Left lung (tissue), 10 donors: ENCODE data around the gene RFX2. TPM values are rescaled to one million over a fixed set of nuclear protein-coding genes. Genes with fewer than 3 reads are reported as not detected.

Experiments
- ATAC-seq: fragments of 200-7000 bp; cut with Tn5 transposase; one replicate; pipeline ENCODE4 v1.9.1; 2020; ENCODE audit warnings: moderate library complexity
- DNase-seq, 4 donors: peaks; one replicate each; pipeline ENCODE4 v3.0.0-alpha.2; 2013 to 2020
- H3K27ac ChIP-seq, 2 donors: fragments of 200-600 bp; sonication (generic) in 1 of 2; one replicate each; pipeline versions ENCODE4 v1.5.0 to v1.8.0; 2020 to 2021
- H3K27me3 ChIP-seq, 2 donors: fragments of 200-600 bp; sonication (generic) in 1 of 2; one replicate each; pipeline versions ENCODE4 v1.5.0 to v1.8.0; 2020 to 2021
- H3K36me3 ChIP-seq, 2 donors: fragments of 200-600 bp; sonication (generic) in 1 of 2; one replicate each; pipeline versions ENCODE4 v1.5.0 to v1.8.0; 2020 to 2021
- H3K4me1 ChIP-seq, 2 donors: fragments of 200-600 bp; one replicate each; pipeline ENCODE4 v1.8.0; 2021
- H3K4me3 ChIP-seq, 2 donors: fragments of 200-600 bp; sonication (generic) in 1 of 2; one replicate each; pipeline versions ENCODE4 v1.5.0 to v1.8.0; 2020 to 2021; ENCODE audit warnings: mild to moderate bottlenecking in 1 of 2
- H3K9me3 ChIP-seq, 2 donors: fragments of 200-600 bp; sonication (generic) in 1 of 2; one replicate each; pipeline versions ENCODE4 v1.5.0 to v1.8.0; 2020 to 2021
- CTCF ChIP-seq, 2 donors: fragments of 200-600 bp; sonication (generic) in 1 of 2; IDR thresholded peaks; one replicate each; pipeline versions ENCODE4 v1.5.0 to v1.8.0; 2021; ENCODE audit warnings: antibody characterized with exemption in 2 of 2
- intact Hi-C, 2 donors: fragments of 100-400 bp; cut with DNase I; formaldehyde crosslinking; loops; one replicate each; pipeline versions ENCODE4 v1.11.2 to v1.14.2; 2022
- polyA plus RNA-seq, 6 donors: library from polyadenylated mRNA; unstranded; fragments of 120-200 nt; gene quantifications; one replicate each; pipeline ENCODE4 v1.2.1, GENCODE V29; 2013; ENCODE audit not compliant: insufficient read length in 6 of 6
- total RNA-seq, 2 donors: library from RNA; stranded (reverse); fragmentation: NEBNext Ultra II Directional; extraction: Animal tissue kit (Norgen Biotek cat#: 25700); gene quantifications; one replicate each; pipeline ENCODE4 v1.2.1, GENCODE V29; 2021
- donor health status: DM: no; HTN: yes; CAD: no.
- donor health status: DM: no; HTN: no; CAD: no.

The RFX2 gene
- total and polyA plus RNA-seq, 8 donors: 12.7 to 18.8 (median 16.5) TPM

GRCh38 chr19:5971714-5972354 lies 138.5 kb downstream of the RFX2 start:
- no peak for TF ChIP-seq CTCF (IDR thresholded peaks at IDR 0.05)
- peaks cover 43 to 80% of the 10 kb centered on the region in 2 donors for H3K4me1 ChIP-seq
- peaks cover 0 to 24% of the 10 kb centered on the region in 2 donors for H3K36me3 ChIP-seq
- no peaks in the 10 kb centered on the region for H3K9me3 ChIP-seq
- H3K27me3 ChIP-seq: no peaks in the 10 kb centered on the region
- no peak for DNase-seq
- ATAC-seq: no peak
- H3K4me3 ChIP-seq: no peak overlapping the region
- no peak overlapping the region for H3K27ac ChIP-seq
- intact Hi-C loops: no loop called here

- no peaks in the 10 kb centered on the region for H3K27me3 ChIP-seq
- no peak overlapping the region for H3K4me3 ChIP-seq
- TF ChIP-seq CTCF (IDR thresholded peaks at IDR 0.05): no peak
- H3K4me1 ChIP-seq: peaks cover 40 to 78% of the 10 kb centered on the region in 2 donors
- peak overlapping the region in 1 of 2 donors; percentile 92 for H3K27ac ChIP-seq
- intact Hi-C loops: no loop called here
- no peaks in the 10 kb centered on the region for H3K9me3 ChIP-seq
- DNase-seq (no peak), ATAC-seq (no peak)
- H3K36me3 ChIP-seq: peaks cover 0 to 28% of the 10 kb centered on the region in 2 donors
Measured at GRCh38 chr19:5969476-5969875, 140.8 kb downstream of the RFX2 start.

GRCh38 chr19:5968431-5969373 lies 141.6 kb downstream of the RFX2 start:
- no peak for TF ChIP-seq CTCF (IDR thresholded peaks at IDR 0.05)
- Histone ChIP-seq H3K9me3 (no peaks in the 10 kb centered on the region), H3K4me1 (peaks cover 40 to 78% of the 10 kb centered on the region in 2 donors), H3K27ac (peak overlapping the region; percentile 61 to 92), H3K36me3 (peaks cover 0 to 22% of the 10 kb centered on the region in 2 donors), H3K27me3 (no peaks in the 10 kb centered on the region), H3K4me3 (no peak overlapping the region)
- peak; percentile 79 for ATAC-seq
- intact Hi-C loops: no loop called here
- DNase-seq: peak in 1 of 4 donors; percentile 74

GRCh38 chr19:5967994-5968430 lies 142.3 kb downstream of the RFX2 start:
- peak overlapping the region; percentile 61 to 92 for H3K27ac ChIP-seq
- intact Hi-C loops: no loop called here
- peak in 2 of 4 donors; percentile 77 to 86 for DNase-seq
- no peaks in the 10 kb centered on the region for H3K9me3 ChIP-seq
- H3K4me1 ChIP-seq: peaks cover 42 to 78% of the 10 kb centered on the region in 2 donors
- peaks cover 0 to 15% of the 10 kb centered on the region in 2 donors for H3K36me3 ChIP-seq
- no peak overlapping the region for H3K4me3 ChIP-seq
- TF ChIP-seq CTCF (IDR thresholded peaks at IDR 0.05): peak; percentile 84 to 87
- ATAC-seq: peak; percentile 89
- no peaks in the 10 kb centered on the region for H3K27me3 ChIP-seq

GRCh38 chr19:5967571-5967970 lies 142.7 kb downstream of the RFX2 start:
- H3K4me1 ChIP-seq: peaks cover 47 to 83% of the 10 kb centered on the region in 2 donors
- intact Hi-C loops: no loop called here

More at GRCh38 chr19:5967571-5967970, 142.7 kb downstream of the RFX2 start:
- DNase-seq: no peak
- no peak for TF ChIP-seq CTCF (IDR thresholded peaks at IDR 0.05)
- ATAC-seq: no peak
- Histone ChIP-seq H3K36me3 (peaks cover 0 to 14% of the 10 kb centered on the region in 2 donors), H3K9me3 (no peaks in the 10 kb centered on the region), H3K27ac (peak overlapping the region in 1 of 2 donors; percentile 92), H3K27me3 (no peaks in the 10 kb centered on the region), H3K4me3 (no peak overlapping the region)
